Transverse colon (tissue), 3 donors: ENCODE results near the gene MEIG1.

Experiments
- CTCF ChIP-seq, 5 experiments: fragments of 200-600 bp in 3 of 5; fragments of 450-650 bp in 2 of 5; sonication (generic) in 3 of 5; IDR thresholded peaks; 1 replicate in 2 of 5; 2 replicates in 3 of 5; pipeline ENCODE4 v1.5.1; 2016 to 2017; ENCODE audit warnings: antibody characterized with exemption in 5 of 5, inconsistent platforms in 3 of 5, mild to moderate bottlenecking in 2 of 5, moderate library complexity in 1 of 5
- EP300 ChIP-seq: sonication (generic); formaldehyde crosslinking; IDR thresholded peaks from one replicate; pipeline ENCODE4 v1.6.1; 2017; ENCODE audit warnings: antibody characterized with exemption, low read depth
- POLR2A ChIP-seq: fragments of 450-650 bp; IDR thresholded peaks from one replicate; pipeline ENCODE4 v1.6.1; 2016; ENCODE audit warnings: antibody characterized with exemption, mild to moderate bottlenecking, moderate library complexity

- TF ChIP-seq EP300, result no peak
- TF ChIP-seq POLR2A, result no peak
- TF ChIP-seq CTCF (IDR thresholded peaks at IDR 0.05), result no peak
Measured at GRCh38 chr10:14918964-14919363, 40.2 kb upstream of the MEIG1 start.
